Neutrophil (primary cell): ENCODE data around the gene VPS26A.
A peak's percentile ranks its signal among the peaks of the same experiment; 100 is the strongest.

Source experiments
- H3K27ac ChIP-seq: fragments of 200-600 bp; sonication (generic); 2 replicates; pipeline ENCODE4 v1.5.1; 2016; ENCODE audit warnings: mild to moderate bottlenecking, moderate library complexity
- H3K27me3 ChIP-seq: fragments of 200-600 bp; sonication (generic); 2 replicates; pipeline ENCODE4 v1.6.0; 2016; ENCODE audit warnings: mild to moderate bottlenecking
- H3K36me3 ChIP-seq: fragments of 200-600 bp; sonication (generic); 2 replicates; pipeline ENCODE4 v1.5.1; 2017
- H3K4me1 ChIP-seq, 2 experiments: fragments of 200-600 bp in 1 of 2; sonication (generic) in 1 of 2; 1 replicate in 1 of 2; 2 replicates in 1 of 2; pipeline versions ENCODE4 v1.5.1 to v1.6.1; 2013 to 2016; ENCODE audit warnings: low read depth in 1 of 2, low read length in 1 of 2, mild to moderate bottlenecking in 1 of 2, moderate library complexity in 1 of 2; ENCODE audit not compliant: control insufficient read depth in 1 of 2, insufficient read depth in 1 of 2
- H3K4me3 ChIP-seq, 2 experiments: fragments of 200-600 bp in 1 of 2; sonication (generic) in 1 of 2; 1 replicate in 1 of 2; 2 replicates in 1 of 2; pipeline ENCODE4 v1.5.1; 2013 to 2016; ENCODE audit warnings: low read depth in 1 of 2, low read length in 1 of 2, mild to moderate bottlenecking in 1 of 2, moderate library complexity in 1 of 2
- H3K9me3 ChIP-seq: fragments of 200-600 bp; sonication (generic); 2 replicates; pipeline ENCODE4 v1.5.1; 2016
- TF ChIP-seq, protein P1 (sequence below): fragments of 200-600 bp; sonication (generic); IDR thresholded peaks from 2 replicates; pipeline ENCODE4 v1.5.1; 2016; ENCODE audit warnings: antibody characterized with exemption

The VPS26A gene

DNA sequence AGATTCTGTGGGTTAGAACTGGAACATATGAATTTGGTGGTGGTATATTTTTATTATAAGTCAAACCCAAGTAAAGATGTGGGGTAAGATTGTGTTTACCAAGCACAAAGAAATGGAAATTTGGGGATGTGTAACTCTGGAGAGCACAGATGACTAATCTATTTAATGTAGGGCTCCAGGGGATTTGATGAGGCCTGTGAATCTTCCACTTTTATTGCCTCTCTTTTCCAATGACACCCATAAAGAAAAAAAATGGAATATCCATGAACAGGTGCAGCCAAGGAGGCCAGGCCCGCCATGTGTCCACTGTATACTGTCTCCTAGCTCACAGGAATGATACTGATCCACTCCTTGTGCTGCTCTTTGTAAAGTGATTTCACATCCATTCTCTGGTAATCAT is 33.3 kb upstream of the VPS26A start:
- peaks cover 56% of the 10 kb centered on the region for H3K36me3 ChIP-seq
- no peaks in the 10 kb centered on the region for H3K9me3 ChIP-seq
- TF ChIP-seq, protein P1, sequence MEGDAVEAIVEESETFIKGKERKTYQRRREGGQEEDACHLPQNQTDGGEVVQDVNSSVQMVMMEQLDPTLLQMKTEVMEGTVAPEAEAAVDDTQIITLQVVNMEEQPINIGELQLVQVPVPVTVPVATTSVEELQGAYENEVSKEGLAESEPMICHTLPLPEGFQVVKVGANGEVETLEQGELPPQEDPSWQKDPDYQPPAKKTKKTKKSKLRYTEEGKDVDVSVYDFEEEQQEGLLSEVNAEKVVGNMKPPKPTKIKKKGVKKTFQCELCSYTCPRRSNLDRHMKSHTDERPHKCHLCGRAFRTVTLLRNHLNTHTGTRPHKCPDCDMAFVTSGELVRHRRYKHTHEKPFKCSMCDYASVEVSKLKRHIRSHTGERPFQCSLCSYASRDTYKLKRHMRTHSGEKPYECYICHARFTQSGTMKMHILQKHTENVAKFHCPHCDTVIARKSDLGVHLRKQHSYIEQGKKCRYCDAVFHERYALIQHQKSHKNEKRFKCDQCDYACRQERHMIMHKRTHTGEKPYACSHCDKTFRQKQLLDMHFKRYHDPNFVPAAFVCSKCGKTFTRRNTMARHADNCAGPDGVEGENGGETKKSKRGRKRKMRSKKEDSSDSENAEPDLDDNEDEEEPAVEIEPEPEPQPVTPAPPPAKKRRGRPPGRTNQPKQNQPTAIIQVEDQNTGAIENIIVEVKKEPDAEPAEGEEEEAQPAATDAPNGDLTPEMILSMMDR = no peak
- H3K27me3 ChIP-seq = no peaks in the 10 kb centered on the region
- peaks cover 56 to 74% of the 10 kb centered on the region in 2 experiments for H3K4me1 ChIP-seq
- H3K27ac ChIP-seq = peak overlapping the region; percentile 99
- peak overlapping the region; percentile 85 to 94 for H3K4me3 ChIP-seq

DNA sequence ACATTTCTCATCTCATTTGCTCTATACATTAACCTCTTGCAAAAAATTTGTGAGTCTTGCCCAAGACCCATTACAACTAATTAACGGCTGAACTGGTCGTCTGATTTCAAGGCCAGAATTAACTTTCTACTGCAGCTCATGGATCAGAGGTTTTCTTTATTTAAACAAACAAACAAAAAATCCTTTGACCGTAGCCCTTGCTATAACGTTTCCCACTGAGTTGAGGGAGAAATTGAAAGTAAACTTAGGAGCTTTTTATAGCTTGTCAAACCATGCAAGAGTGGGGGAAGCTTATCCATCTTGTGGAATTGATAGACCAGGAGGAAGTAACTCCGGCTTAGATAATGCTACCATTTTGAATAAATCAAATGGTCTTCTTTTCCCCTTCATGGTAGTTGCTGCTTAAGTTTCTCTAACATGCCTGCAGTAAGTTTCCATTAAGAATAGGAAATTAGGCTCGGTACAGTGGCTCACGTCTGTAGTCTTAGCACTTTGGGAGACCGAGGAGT is 32.8 kb upstream of the VPS26A start:
- H3K4me1 ChIP-seq = peaks cover 56 to 74% of the 10 kb centered on the region in 2 experiments
- H3K9me3 ChIP-seq = no peaks in the 10 kb centered on the region
- H3K36me3 ChIP-seq = peaks cover 61% of the 10 kb centered on the region
- TF ChIP-seq, protein P1 = no peak
- peak overlapping the region; percentile 99 for H3K27ac ChIP-seq
- H3K27me3 ChIP-seq = no peaks in the 10 kb centered on the region
- peak overlapping the region; percentile 85 to 94 for H3K4me3 ChIP-seq

DNA sequence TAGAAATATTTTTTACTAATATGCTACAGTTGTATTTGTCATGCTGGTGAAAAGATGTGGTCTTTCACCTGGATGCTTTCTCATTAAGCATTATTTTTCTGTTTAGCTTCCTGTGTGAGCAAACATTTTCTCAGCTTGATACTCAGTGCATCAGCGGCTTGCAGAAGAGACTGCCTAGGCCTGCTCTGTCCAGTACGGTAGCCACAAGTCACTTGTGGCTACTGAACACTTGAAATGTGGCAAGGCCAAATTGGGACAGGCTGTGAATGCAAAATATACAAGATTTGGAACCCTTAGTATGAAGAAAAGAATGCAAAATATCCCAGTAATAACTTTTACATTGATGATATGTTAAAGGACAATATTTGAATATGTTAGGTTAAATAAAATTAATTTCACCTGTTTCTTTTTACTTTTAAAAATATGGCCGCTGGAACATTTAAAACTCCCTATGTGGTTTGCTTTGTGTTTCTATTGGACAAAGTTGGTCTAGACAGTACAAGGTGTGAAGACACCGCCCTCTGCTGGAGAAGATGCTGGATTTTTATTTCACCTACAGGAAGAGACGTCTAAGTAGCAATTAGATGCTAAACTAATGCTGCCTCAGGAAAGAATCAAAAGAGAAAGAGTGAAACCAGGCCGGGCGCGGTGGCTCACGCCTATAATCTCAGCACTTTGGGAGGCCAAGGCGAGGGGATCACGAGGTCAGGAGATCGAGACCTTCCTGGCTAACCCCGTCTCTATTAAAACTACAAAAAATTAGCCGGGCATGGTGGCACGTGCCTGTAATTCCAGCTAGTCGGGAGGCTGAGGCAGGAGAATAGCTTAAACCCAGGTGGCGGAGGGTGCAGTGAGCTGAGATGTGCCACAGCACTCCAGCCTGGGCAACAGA is 30.8 kb upstream of the VPS26A start:
- TF ChIP-seq, protein P1 = peak; percentile 71
- H3K4me1 ChIP-seq = peaks cover 65 to 78% of the 10 kb centered on the region in 2 experiments
- peak overlapping the region; percentile 85 to 94 for H3K4me3 ChIP-seq
- H3K9me3 ChIP-seq = no peaks in the 10 kb centered on the region
- H3K27me3 ChIP-seq = no peaks in the 10 kb centered on the region
- H3K27ac ChIP-seq = peak overlapping the region; percentile 99
- H3K36me3 ChIP-seq = peaks cover 81% of the 10 kb centered on the region

DNA sequence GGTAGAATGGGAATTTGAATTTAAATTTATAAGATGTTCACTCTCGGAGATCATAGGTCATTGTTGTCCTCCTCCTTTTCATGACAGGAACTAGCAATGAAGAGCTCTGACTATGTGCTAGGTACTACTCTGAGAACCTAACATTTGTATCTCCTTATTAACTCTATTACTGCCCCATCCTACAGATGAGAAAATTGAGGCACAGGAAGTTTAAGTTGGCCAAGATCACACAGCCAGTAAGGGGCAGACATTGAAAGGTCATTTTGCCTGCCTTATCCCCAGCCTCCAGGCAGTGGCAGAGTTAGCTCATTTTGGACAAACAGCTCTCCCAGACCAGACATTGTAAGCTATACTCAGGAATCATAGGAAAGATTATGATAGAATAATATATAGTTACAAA is 30.0 kb upstream of the VPS26A start:
- Histone ChIP-seq H3K27me3 (no peaks in the 10 kb centered on the region), H3K36me3 (peaks cover 88% of the 10 kb centered on the region), H3K4me3 (peak overlapping the region; percentile 85 to 94), H3K9me3 (no peaks in the 10 kb centered on the region), H3K4me1 (peaks cover 72 to 85% of the 10 kb centered on the region in 2 experiments), H3K27ac (peak overlapping the region; percentile 99)
- TF ChIP-seq, protein P1 = no peak

DNA sequence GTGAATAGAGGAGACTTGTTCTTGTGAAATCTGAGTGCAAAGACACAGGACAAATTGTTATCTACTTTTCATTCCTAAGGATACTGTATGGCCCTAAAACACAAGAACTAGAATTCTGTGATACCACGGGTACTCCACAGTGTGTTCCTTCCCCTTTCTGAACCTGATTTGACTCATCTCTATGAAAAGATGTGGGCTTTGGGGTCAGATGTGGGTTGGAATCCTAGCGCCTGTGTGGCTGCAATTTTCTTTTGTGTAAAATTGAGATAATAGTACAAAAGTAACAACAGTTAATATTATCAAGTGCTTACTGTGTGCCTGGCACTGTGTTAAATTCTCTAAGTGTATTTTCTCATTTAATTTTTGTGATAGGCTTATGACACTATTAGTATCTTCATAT is 27.9 kb upstream of the VPS26A start:
- Histone ChIP-seq H3K36me3 (peaks cover 98% of the 10 kb centered on the region), H3K4me1 (peaks cover 93 to 97% of the 10 kb centered on the region in 2 experiments), H3K27me3 (no peaks in the 10 kb centered on the region), H3K27ac (peak overlapping the region; percentile 99), H3K4me3 (peak overlapping the region; percentile 10 to 94), H3K9me3 (peaks cover 7% of the 10 kb centered on the region)
- TF ChIP-seq, protein P1 = no peak
